ENCODE measurements around the gene AMBN. TPM values are rescaled to one million over a fixed set of nuclear protein-coding genes. Genes with fewer than 3 reads are reported as not detected.

Gene AMBN
- total and polyA plus RNA-seq, 2 donors (not counting 3 experiments of a cell fraction or from before 2014, with no cell fraction given), result not detected

- H3K27ac ChIP-seq (ENCODE audit: insufficient read depth, low read depth, low read length), result no peak overlapping the region
- dilution Hi-C loops (cut with MboI; ENCODE audit: extremely low pct_ligation_motif_present, low sequenced_read_pairs), result no loop called here
- DNase-seq (ENCODE audit: low read depth, low spot score), result no peak
- no peaks in the 10 kb centered on the region for H3K9me3 ChIP-seq (replicated peaks; ENCODE audit: control insufficient read depth, insufficient read depth, low read length)
- no peak for FAIRE-seq
- BruUV-seq (replicated peaks), result no TSS peak
- TF ChIP-seq CTCF (IDR thresholded peaks at IDR 0.05; ENCODE audit: extremely low read depth in 1 of 2, insufficient read depth in 1 of 2, low read depth in 1 of 2, low read length in 2 of 2) (no peak), POLR2AphosphoS5 (IDR thresholded peaks at IDR 0.05; ENCODE audit: insufficient read depth, low read depth, low read length) (no peak), JUN (IDR thresholded peaks at IDR 0.05; ENCODE audit: borderline replicate concordance, insufficient read depth, insufficient read length, low read depth) (no peak)
- H3K4me1 ChIP-seq (ENCODE audit: control insufficient read depth, extremely low read depth, insufficient read depth, low read length), result no peaks in the 10 kb centered on the region
- H4K20me1 ChIP-seq (replicated peaks; ENCODE audit: control insufficient read depth, extremely low read depth, insufficient read depth, low read length), result no peaks in the 10 kb centered on the region
- no peak overlapping the region for H3K4me3 ChIP-seq (replicated peaks in 1 of 3; ENCODE audit: insufficient read depth in 1 of 3, low read depth in 1 of 3, low read length in 3 of 3)
- POLR2A ChIA-PET, result no interaction called here
- CTCF ChIA-PET, result interaction anchor here (1.0 kb wide), 1 partner anchor 23 kb away, joined by 3 read pairs; no protein-coding TSS in a partner anchor
- intact Hi-C loops (cut with micrococcal nuclease), result no loop called here
- no peak overlapping the region for H3K9ac ChIP-seq (replicated peaks; ENCODE audit: extremely low read depth, insufficient read depth, low read length)
- no peaks in the 10 kb centered on the region for H3K79me2 ChIP-seq (ENCODE audit: control insufficient read depth, insufficient read depth, low read length)
- H3K36me3 ChIP-seq (ENCODE audit: control insufficient read depth in 2 of 2, extremely low read depth in 1 of 2, insufficient read depth in 2 of 2, low read length in 2 of 2), result no peaks in the 10 kb centered on the region
- peaks cover 0 to 6% of the 10 kb centered on the region in 2 experiments for H3K27me3 ChIP-seq (ENCODE audit: control insufficient read depth in 2 of 2, insufficient read depth in 2 of 2, low read length in 2 of 2)
- no peaks in the 10 kb centered on the region for H3K9me1 ChIP-seq (replicated peaks; ENCODE audit: control insufficient read depth, extremely low read depth, insufficient read depth, low read length)
- H2AFZ ChIP-seq (ENCODE audit: low read depth, low read length), result no peak overlapping the region
- no peak overlapping the region for H3K4me2 ChIP-seq (ENCODE audit: insufficient read depth, low read length)
Observed at GRCh38 chr4:70581980-70582379, 10.1 kb upstream of the AMBN start.

- DNase-seq (ENCODE audit: low read depth, low spot score), result no peak
- dilution Hi-C loops (cut with MboI; ENCODE audit: extremely low pct_ligation_motif_present, low sequenced_read_pairs), result no loop called here
- ChIA-PET CTCF (no interaction called here), POLR2A (no interaction called here)
- no peaks in the 10 kb centered on the region for H3K9me3 ChIP-seq (replicated peaks; ENCODE audit: control insufficient read depth, insufficient read depth, low read length)
- no peaks in the 10 kb centered on the region for H3K9me1 ChIP-seq (replicated peaks; ENCODE audit: control insufficient read depth, extremely low read depth, insufficient read depth, low read length)
- H3K9ac ChIP-seq (replicated peaks; ENCODE audit: extremely low read depth, insufficient read depth, low read length), result no peak overlapping the region
- no peaks in the 10 kb centered on the region for H3K36me3 ChIP-seq (ENCODE audit: control insufficient read depth in 2 of 2, extremely low read depth in 1 of 2, insufficient read depth in 2 of 2, low read length in 2 of 2)
- no peak overlapping the region for H2AFZ ChIP-seq (ENCODE audit: low read depth, low read length)
- H3K27ac ChIP-seq (ENCODE audit: insufficient read depth, low read depth, low read length), result no peak overlapping the region
- H3K79me2 ChIP-seq (ENCODE audit: control insufficient read depth, insufficient read depth, low read length), result no peaks in the 10 kb centered on the region
- TF ChIP-seq MYC (IDR thresholded peaks at IDR 0.05; ENCODE audit: low read depth, low read length) (no peak), POLR2AphosphoS5 (IDR thresholded peaks at IDR 0.05; ENCODE audit: insufficient read depth, low read depth, low read length) (no peak), GATA2 (IDR thresholded peaks at IDR 0.05; ENCODE audit: insufficient read depth, insufficient read length, low read depth, low read length) (no peak), FOS (IDR thresholded peaks at IDR 0.05; ENCODE audit: borderline replicate concordance, insufficient read depth, low read length) (no peak), CTCF (IDR thresholded peaks at IDR 0.05; ENCODE audit: extremely low read depth in 1 of 2, insufficient read depth in 1 of 2, low read depth in 1 of 2, low read length in 2 of 2) (no peak), POLR2A (IDR thresholded peaks at IDR 0.05; ENCODE audit: low read depth, low read length) (no peak), MAX (IDR thresholded peaks at IDR 0.05; ENCODE audit: insufficient read depth, insufficient read length) (no peak), EZH2 (IDR thresholded peaks at IDR 0.05; ENCODE audit: borderline replicate concordance, low read depth, low read length, severe bottlenecking) (no peak)
- FAIRE-seq, result no peak
- H3K4me2 ChIP-seq (ENCODE audit: insufficient read depth, low read length), result no peak overlapping the region
- no peak overlapping the region for H3K4me3 ChIP-seq (replicated peaks in 1 of 3; ENCODE audit: insufficient read depth in 1 of 3, low read depth in 1 of 3, low read length in 3 of 3)
- BruUV-seq (replicated peaks), result no TSS peak
- intact Hi-C loops (cut with micrococcal nuclease), result no loop called here
- H3K27me3 ChIP-seq (ENCODE audit: control insufficient read depth in 2 of 2, insufficient read depth in 2 of 2, low read length in 2 of 2), result peaks cover 0 to 2% of the 10 kb centered on the region in 2 experiments
- H3K4me1 ChIP-seq (ENCODE audit: control insufficient read depth, extremely low read depth, insufficient read depth, low read length), result no peaks in the 10 kb centered on the region
- H4K20me1 ChIP-seq (replicated peaks; ENCODE audit: control insufficient read depth, extremely low read depth, insufficient read depth, low read length), result no peaks in the 10 kb centered on the region
Observed at GRCh38 chr4:70583952-70584834, 7.9 kb upstream of the AMBN start.
